ENCODE data around the gene USP46. TPM values are rescaled to one million over a fixed set of nuclear protein-coding genes. Genes with fewer than 3 reads are reported as not detected.

Gene USP46
- total RNA-seq, 1 donor from 2014 or later, result 10.1 TPM

DNA sequence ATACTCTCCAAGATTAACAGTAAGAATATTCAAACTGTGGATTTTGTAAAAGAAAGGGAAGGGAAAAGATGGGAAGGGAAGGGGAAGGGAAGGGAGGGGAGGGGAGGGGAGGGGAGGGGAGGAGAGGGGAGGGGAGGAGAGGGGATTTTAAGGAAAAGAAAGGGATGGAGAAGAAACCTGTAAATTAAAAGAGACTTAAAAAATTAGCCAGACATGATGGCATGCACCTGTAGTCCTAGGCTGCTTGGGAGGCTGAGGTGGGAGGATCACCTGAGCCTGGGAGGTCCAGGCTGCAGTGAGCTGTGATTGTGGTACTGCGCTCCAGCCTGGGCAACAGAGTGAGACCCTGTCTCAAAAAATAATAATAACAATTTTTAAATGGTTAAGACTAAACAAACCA, 83.7 kb downstream of the USP46 start:
- Mint-ChIP-seq H3K27me3 (ENCODE audit: insufficient read depth) (peaks cover 11% of the 10 kb centered on the region), H3K9me3 (no peaks in the 10 kb centered on the region), H3K36me3 (ENCODE audit: low read depth) (no peaks in the 10 kb centered on the region), H3K4me1 (ENCODE audit: low read depth) (no peaks in the 10 kb centered on the region), H3K4me3 (no peak overlapping the region), H3K27ac (no peak overlapping the region)
- intact Hi-C loops (cut with micrococcal nuclease), result no loop called here
- DNase-seq (ENCODE audit: low spot score), result no peak

DNA sequence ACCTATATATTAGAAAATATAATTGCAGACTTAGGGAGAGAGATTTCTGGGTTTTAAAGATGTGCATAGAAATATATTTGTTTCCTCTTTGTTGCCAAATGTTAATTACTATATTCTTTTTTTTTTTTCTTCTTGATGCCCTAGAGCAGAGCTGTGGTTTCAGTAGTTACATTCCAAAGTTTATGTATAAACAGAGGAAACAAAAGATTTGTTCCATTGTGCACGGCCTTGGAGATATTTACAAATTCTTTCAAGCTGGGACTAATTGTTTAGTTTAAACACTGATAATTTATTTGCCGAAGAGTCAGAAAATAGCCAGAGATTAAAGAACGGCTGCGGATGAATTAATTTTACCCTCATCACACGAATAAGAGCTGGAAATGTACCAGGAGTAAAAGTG, 85.1 kb downstream of the USP46 start:
- Mint-ChIP-seq H3K27me3 (ENCODE audit: insufficient read depth) (peaks cover 8% of the 10 kb centered on the region), H3K4me3 (no peak overlapping the region), H3K4me1 (ENCODE audit: low read depth) (no peaks in the 10 kb centered on the region), H3K9me3 (no peaks in the 10 kb centered on the region), H3K36me3 (ENCODE audit: low read depth) (no peaks in the 10 kb centered on the region), H3K27ac (no peak overlapping the region)
- intact Hi-C loops (cut with micrococcal nuclease), result no loop called here
- DNase-seq (ENCODE audit: low spot score), result no peak

DNA sequence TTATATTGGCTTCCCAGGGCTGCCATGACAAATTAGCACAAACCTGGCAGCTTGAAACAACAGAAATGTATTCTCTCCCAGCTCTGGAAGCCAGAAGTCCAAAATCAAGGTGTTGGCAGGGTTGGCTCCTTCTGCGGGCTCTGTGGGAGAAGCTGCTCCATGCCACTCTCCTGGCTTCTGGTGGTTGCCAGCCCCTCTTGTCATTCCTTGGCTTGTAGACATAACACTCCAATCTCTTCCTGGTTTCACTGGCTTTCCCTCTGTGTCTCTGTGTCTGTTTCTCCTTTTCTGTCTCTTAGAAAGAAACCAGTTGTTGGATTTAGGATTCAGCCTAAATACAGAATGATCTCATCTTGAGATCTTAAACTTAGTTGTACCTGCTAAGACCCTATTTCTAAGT, 85.5 kb downstream of the USP46 start:
- Mint-ChIP-seq H3K27ac (no peak overlapping the region), H3K9me3 (no peaks in the 10 kb centered on the region), H3K4me3 (no peak overlapping the region), H3K4me1 (ENCODE audit: low read depth) (no peaks in the 10 kb centered on the region), H3K36me3 (ENCODE audit: low read depth) (no peaks in the 10 kb centered on the region), H3K27me3 (ENCODE audit: insufficient read depth) (peaks cover 8% of the 10 kb centered on the region)
- intact Hi-C loops (cut with micrococcal nuclease), result no loop called here
- DNase-seq (ENCODE audit: low spot score), result no peak

DNA sequence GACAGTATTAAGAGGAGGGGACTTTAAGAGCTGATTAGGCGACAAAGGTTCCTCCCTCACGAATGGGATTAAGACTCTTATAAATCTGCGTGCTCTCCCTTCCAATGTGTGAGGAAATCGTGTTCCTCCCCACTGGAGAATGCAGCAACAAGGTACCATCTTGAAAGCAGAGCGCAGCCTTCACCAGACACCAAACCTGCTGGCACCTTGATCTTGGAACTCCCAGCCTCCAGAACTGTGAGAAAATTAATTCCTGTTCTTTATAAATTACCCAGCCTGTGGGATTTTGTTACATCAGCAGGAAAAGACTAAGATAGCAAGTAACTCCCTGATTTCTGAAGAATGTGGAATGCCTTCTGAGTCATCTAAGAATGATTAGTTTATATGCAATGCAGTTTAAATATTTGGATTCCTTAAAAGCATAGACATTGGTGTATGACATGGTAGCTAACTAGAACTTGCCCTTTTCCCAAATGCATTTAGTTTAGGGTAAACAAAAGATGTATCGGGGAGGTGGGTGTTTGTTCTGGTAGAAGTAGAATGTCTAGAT, 86.1 kb downstream of the USP46 start:
- no peaks in the 10 kb centered on the region for H3K9me3 Mint-ChIP-seq
- no peak overlapping the region for H3K27ac Mint-ChIP-seq
- no peaks in the 10 kb centered on the region for H3K4me1 Mint-ChIP-seq (ENCODE audit: low read depth)
- intact Hi-C loops (cut with micrococcal nuclease), result no loop called here
- no peak for DNase-seq (ENCODE audit: low spot score)
- H3K4me3 Mint-ChIP-seq, result no peak overlapping the region
- H3K27me3 Mint-ChIP-seq (ENCODE audit: insufficient read depth), result peaks cover 8% of the 10 kb centered on the region
- no peaks in the 10 kb centered on the region for H3K36me3 Mint-ChIP-seq (ENCODE audit: low read depth)

DNA sequence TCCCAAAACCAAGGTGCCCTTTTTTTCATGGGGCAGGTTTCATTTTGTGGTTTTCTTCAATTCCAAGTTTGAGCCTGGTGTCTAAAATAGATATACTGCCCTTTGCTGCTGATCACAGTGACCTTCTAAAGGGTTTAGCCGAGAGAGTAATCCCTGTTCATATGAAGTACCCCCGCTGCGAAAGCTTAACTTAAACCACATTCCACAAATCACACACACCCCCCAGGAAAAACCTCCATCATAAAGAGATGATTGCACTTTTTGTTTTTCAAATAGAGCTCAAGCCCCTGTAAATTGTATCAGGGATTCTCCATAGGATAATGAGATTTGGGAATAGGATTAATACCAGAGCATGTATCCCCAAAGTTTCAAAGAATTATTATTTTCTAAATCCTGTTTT, 90.8 kb downstream of the USP46 start:
- Mint-ChIP-seq H3K4me1 (ENCODE audit: low read depth) (no peaks in the 10 kb centered on the region), H3K36me3 (ENCODE audit: low read depth) (no peaks in the 10 kb centered on the region), H3K27ac (no peak overlapping the region), H3K4me3 (no peak overlapping the region), H3K27me3 (ENCODE audit: insufficient read depth) (no peaks in the 10 kb centered on the region), H3K9me3 (no peaks in the 10 kb centered on the region)
- DNase-seq (ENCODE audit: low spot score), result no peak
- intact Hi-C loops (cut with micrococcal nuclease), result no loop called here

DNA sequence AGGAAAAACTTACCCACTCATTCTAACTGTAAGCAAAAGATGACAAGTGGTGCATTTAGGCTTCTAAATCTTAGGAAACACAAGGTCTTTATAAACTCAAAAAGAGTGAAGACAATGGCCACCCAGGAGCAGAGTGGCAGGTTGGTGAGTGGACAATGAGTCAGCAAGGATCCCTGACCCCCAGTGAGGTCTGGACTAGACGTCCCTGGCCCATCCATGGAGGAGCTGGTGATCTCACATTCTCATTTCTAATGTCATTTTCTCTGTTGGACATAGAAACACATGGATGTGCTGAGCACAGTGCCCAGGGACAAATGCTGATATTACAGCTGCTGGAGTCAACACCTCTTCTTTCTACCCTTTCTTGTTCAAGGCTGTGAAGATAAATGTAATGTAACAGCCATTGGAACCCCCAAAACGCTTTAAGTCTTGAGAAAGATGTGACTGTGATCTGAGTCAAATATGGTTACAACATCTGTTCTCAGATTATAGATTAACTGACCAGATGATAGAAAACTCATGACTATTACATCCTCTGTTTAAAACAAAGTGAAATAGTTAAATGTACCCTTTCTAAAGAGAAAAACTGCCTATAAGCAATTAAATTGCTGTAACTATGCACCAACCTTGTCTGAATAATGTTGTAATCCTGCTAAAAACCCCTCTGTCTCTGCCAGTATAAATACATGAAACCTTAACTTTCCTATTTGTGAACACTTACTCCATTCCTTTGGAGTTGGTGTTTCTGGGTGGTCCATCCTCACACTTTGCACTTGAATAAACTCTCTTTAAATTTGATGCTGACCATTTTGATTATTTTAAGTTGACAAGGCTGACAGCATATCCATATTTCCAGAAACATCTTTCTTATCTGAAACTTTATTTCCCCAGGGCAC, 92.7 kb downstream of the USP46 start:
- intact Hi-C loops (cut with micrococcal nuclease), result no loop called here
- no peaks in the 10 kb centered on the region for H3K27me3 Mint-ChIP-seq (ENCODE audit: insufficient read depth)
- H3K36me3 Mint-ChIP-seq (ENCODE audit: low read depth), result no peaks in the 10 kb centered on the region
- no peak overlapping the region for H3K27ac Mint-ChIP-seq
- no peaks in the 10 kb centered on the region for H3K4me1 Mint-ChIP-seq (ENCODE audit: low read depth)
- H3K4me3 Mint-ChIP-seq, result no peak overlapping the region
- H3K9me3 Mint-ChIP-seq, result no peaks in the 10 kb centered on the region
- DNase-seq (ENCODE audit: low spot score), result no peak

DNA sequence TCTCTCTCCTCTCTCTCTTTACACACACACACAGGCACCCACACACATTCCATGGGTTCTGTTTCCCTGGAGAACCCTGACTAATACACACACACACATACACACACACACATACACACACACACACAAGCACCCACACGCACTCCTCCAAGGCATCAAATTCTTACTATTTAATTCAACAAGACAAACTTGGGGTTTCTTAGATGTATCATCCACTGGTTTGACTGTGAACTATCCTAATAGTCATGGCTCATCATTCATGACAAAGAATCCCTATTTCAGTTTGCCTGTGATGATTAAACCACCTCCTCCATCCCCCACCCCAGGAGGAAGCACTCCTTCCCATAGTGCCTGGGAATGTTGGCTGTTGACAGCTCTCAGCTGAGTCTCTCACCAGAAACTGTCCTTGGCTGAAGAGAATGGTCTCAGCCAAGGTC, 98.2 kb downstream of the USP46 start:
- Mint-ChIP-seq H3K9me3 (no peaks in the 10 kb centered on the region), H3K27me3 (ENCODE audit: insufficient read depth) (no peaks in the 10 kb centered on the region), H3K4me1 (ENCODE audit: low read depth) (no peaks in the 10 kb centered on the region), H3K4me3 (no peak overlapping the region), H3K27ac (no peak overlapping the region), H3K36me3 (ENCODE audit: low read depth) (no peaks in the 10 kb centered on the region)
- no peak for DNase-seq (ENCODE audit: low spot score)
- intact Hi-C loops (cut with micrococcal nuclease), result no loop called here

DNA sequence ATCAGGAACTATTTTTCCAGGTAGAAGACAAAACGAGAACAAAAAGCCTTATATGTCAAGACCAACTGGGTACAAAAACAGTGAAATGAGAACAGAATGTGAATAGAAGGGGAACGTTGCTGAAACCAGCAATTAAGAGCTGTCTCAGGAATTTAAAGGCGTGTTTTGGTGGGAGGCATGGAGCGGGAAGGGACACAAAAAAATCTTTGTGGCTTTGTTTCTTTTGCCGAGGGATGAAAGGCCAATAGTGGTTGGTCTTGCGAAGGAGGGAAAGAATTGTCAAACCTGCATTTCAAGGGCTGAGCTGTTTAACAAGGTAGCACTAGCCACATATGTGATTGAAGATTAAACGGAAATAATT, 103.8 kb downstream of the USP46 start:
- Mint-ChIP-seq H3K27ac (no peak overlapping the region), H3K4me3 (no peak overlapping the region), H3K9me3 (no peaks in the 10 kb centered on the region), H3K36me3 (ENCODE audit: low read depth) (no peaks in the 10 kb centered on the region), H3K27me3 (ENCODE audit: insufficient read depth) (peaks cover 2% of the 10 kb centered on the region), H3K4me1 (ENCODE audit: low read depth) (no peaks in the 10 kb centered on the region)
- no peak for DNase-seq (ENCODE audit: low spot score)
- intact Hi-C loops (cut with micrococcal nuclease), result no loop called here

DNA sequence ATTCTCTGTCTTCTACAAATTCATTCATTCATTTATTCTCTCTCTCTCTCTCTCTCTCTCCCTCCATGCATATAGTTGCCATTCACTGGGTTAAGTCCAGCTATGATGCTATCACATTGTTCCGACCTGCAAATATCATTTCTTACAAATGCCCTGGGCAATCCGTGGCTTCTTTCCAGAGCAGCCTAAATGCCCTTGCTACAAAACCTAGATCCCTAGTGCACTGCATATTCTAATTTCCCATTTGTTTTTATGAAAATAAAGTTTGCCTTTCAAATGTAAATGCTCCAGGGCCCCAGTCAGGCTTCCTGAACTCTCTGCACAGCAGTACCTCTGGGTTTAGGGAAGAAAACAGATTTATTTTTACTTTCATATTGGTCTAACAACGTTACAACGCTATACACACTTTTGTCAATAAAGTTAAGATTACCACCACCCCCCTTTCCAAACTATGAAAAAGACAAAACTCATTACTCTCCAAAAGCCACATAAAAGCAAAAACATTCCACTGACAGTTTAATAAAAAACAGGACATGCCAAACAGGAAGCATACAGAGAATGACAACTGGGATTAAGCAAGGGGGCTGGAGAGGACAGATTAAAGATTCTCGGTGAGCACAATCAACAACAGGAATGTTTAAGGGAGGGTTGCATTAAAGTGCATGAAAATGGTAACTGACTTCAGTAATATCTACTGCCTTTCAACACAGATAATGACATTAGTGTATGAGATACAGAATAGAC, 104.3 kb downstream of the USP46 start:
- Mint-ChIP-seq H3K27ac (no peak overlapping the region), H3K4me1 (ENCODE audit: low read depth) (no peaks in the 10 kb centered on the region), H3K9me3 (no peaks in the 10 kb centered on the region), H3K36me3 (ENCODE audit: low read depth) (no peaks in the 10 kb centered on the region), H3K27me3 (ENCODE audit: insufficient read depth) (peaks cover 2% of the 10 kb centered on the region), H3K4me3 (no peak overlapping the region)
- no peak for DNase-seq (ENCODE audit: low spot score)
- intact Hi-C loops (cut with micrococcal nuclease), result no loop called here

DNA sequence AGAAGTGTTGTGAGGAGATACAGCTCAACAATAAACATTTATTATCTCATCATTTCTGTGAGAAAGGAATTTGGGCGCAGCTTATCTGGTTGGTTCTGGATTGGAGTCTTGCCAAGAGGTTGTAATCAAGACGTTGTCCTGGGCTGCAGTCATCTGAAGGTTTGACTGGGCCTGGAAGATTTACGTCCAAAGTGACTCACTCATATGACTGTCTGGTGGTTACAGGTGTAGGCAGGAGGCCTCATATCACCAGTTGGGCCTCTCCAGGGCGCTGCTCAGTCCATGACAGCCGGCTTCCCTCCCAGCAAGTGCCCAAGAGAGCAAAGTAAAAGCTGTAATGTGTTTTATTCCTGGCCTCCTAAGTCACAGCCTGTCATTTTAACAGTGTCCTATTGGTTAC, 106.3 kb downstream of the USP46 start:
- Mint-ChIP-seq H3K27ac (no peak overlapping the region), H3K27me3 (ENCODE audit: insufficient read depth) (peaks cover 2% of the 10 kb centered on the region), H3K9me3 (no peaks in the 10 kb centered on the region), H3K4me3 (no peak overlapping the region), H3K4me1 (ENCODE audit: low read depth) (no peaks in the 10 kb centered on the region), H3K36me3 (ENCODE audit: low read depth) (no peaks in the 10 kb centered on the region)
- intact Hi-C loops (cut with micrococcal nuclease), result no loop called here
- no peak for DNase-seq (ENCODE audit: low spot score)

DNA sequence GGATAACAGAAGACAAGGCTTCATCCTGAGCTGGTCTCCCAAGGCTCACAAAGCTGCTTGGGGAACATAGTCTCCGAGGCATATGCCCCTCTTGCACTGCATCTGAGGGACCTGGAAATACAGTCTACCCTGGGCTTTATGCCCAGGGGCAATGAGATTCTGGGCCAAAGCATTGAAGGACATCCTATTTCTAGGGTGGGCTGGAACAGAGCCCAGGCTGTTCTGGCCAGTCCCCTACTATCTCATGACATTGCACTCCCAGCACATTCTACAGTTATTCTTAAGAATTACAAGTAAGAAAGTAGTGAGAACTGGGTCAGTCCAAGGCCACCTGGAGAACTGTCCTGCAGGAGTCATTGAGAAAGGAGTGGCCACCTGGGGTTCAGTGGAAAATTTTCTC, 107.6 kb downstream of the USP46 start:
- intact Hi-C loops (cut with micrococcal nuclease), result no loop called here
- Mint-ChIP-seq H3K27ac (no peak overlapping the region), H3K9me3 (no peaks in the 10 kb centered on the region), H3K4me1 (ENCODE audit: low read depth) (no peaks in the 10 kb centered on the region), H3K36me3 (ENCODE audit: low read depth) (no peaks in the 10 kb centered on the region), H3K4me3 (no peak overlapping the region), H3K27me3 (ENCODE audit: insufficient read depth) (peaks cover 2% of the 10 kb centered on the region)
- no peak for DNase-seq (ENCODE audit: low spot score)

DNA sequence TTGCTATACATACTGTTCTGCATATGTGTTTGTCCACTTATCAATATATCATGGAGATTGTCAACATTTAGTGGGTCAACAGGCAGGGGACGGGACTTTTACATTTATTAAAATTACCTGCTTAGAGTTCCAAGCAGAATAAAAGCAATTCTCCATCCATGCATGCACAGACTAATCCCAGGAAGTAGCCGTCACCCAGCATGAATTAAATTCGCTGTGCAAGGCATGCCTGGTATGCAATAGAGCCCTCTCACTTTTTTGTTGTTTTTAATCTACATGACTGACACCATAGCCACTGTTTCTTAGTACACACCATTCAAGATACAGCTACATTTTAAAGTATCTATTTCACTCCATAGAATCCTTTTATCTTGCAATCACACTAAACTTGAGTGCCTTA, 108.9 kb downstream of the USP46 start:
- intact Hi-C loops (cut with micrococcal nuclease), result no loop called here
- Mint-ChIP-seq H3K27ac (no peak overlapping the region), H3K27me3 (ENCODE audit: insufficient read depth) (peaks cover 2% of the 10 kb centered on the region), H3K36me3 (ENCODE audit: low read depth) (no peaks in the 10 kb centered on the region), H3K4me1 (ENCODE audit: low read depth) (no peaks in the 10 kb centered on the region), H3K9me3 (no peaks in the 10 kb centered on the region), H3K4me3 (no peak overlapping the region)
- DNase-seq (ENCODE audit: low spot score), result no peak
